ENCODE data around the gene RABGGTA.

RABGGTA gene

GRCh38 chr14:24258548-24259265 lies 12.7 kb downstream of the RABGGTA start:
- 92% methylated on average over 18 of the region's 18 CpGs for WGBS

GRCh38 chr14:24258119-24258518 lies 13.3 kb downstream of the RABGGTA start:
- H3K36me3 ChIP-seq (ENCODE audit: insufficient read depth, low read length), result no peaks in the 10 kb centered on the region
- WGBS, result 95% methylated on average over 9 of the region's 9 CpGs
- no peak overlapping the region for H3K27ac ChIP-seq (ENCODE audit: low read depth, low read length)
- no peak overlapping the region for H3K4me3 ChIP-seq (ENCODE audit: low read length)
- no peaks in the 10 kb centered on the region for H3K4me1 ChIP-seq (ENCODE audit: insufficient read depth, low read length)
- no peaks in the 10 kb centered on the region for H3K27me3 ChIP-seq (ENCODE audit: insufficient read depth, low read length)
- no peak overlapping the region for H3K9ac ChIP-seq (ENCODE audit: low read depth, low read length)
- H3K9me3 ChIP-seq (ENCODE audit: insufficient read depth, low read depth, low read length), result no peaks in the 10 kb centered on the region

More at GRCh38 chr14:24258548-24259265, 12.7 kb downstream of the RABGGTA start:
- Histone ChIP-seq H3K27me3 (ENCODE audit: insufficient read depth, low read length) (no peaks in the 10 kb centered on the region), H3K9ac (ENCODE audit: low read depth, low read length) (no peak overlapping the region), H3K27ac (ENCODE audit: low read depth, low read length) (no peak overlapping the region), H3K4me1 (ENCODE audit: insufficient read depth, low read length) (no peaks in the 10 kb centered on the region), H3K36me3 (ENCODE audit: insufficient read depth, low read length) (no peaks in the 10 kb centered on the region), H3K4me3 (ENCODE audit: low read length) (no peak overlapping the region), H3K9me3 (ENCODE audit: insufficient read depth, low read depth, low read length) (no peaks in the 10 kb centered on the region)

- no peak overlapping the region for H3K4me3 ChIP-seq (ENCODE audit: low read length)
- 89% methylated on average over 4 of the region's 4 CpGs for WGBS
- no peaks in the 10 kb centered on the region for H3K27me3 ChIP-seq (ENCODE audit: insufficient read depth, low read length)
- H3K4me1 ChIP-seq (ENCODE audit: insufficient read depth, low read length), result no peaks in the 10 kb centered on the region
- H3K36me3 ChIP-seq (ENCODE audit: insufficient read depth, low read length), result no peaks in the 10 kb centered on the region
- no peak overlapping the region for H3K27ac ChIP-seq (ENCODE audit: low read depth, low read length)
- no peaks in the 10 kb centered on the region for H3K9me3 ChIP-seq (ENCODE audit: insufficient read depth, low read depth, low read length)
- no peak overlapping the region for H3K9ac ChIP-seq (ENCODE audit: low read depth, low read length)
Measured at GRCh38 chr14:24256960-24257359, 14.4 kb downstream of the RABGGTA start.

- Histone ChIP-seq H3K9ac (ENCODE audit: low read depth, low read length) (no peak overlapping the region), H3K9me3 (ENCODE audit: insufficient read depth, low read depth, low read length) (no peaks in the 10 kb centered on the region), H3K4me1 (ENCODE audit: insufficient read depth, low read length) (no peaks in the 10 kb centered on the region), H3K36me3 (ENCODE audit: insufficient read depth, low read length) (no peaks in the 10 kb centered on the region), H3K4me3 (ENCODE audit: low read length) (no peak overlapping the region), H3K27me3 (ENCODE audit: insufficient read depth, low read length) (no peaks in the 10 kb centered on the region), H3K27ac (ENCODE audit: low read depth, low read length) (no peak overlapping the region)
- 95% methylated on average over 12 of the region's 12 CpGs for WGBS
Measured at GRCh38 chr14:24255931-24256711, 15.3 kb downstream of the RABGGTA start.

- no peak overlapping the region for H3K4me3 ChIP-seq (ENCODE audit: low read length)
- no peaks in the 10 kb centered on the region for H3K4me1 ChIP-seq (ENCODE audit: insufficient read depth, low read length)
- no peaks in the 10 kb centered on the region for H3K9me3 ChIP-seq (ENCODE audit: insufficient read depth, low read depth, low read length)
- no peaks in the 10 kb centered on the region for H3K27me3 ChIP-seq (ENCODE audit: insufficient read depth, low read length)
- no peak overlapping the region for H3K27ac ChIP-seq (ENCODE audit: low read depth, low read length)
- no peaks in the 10 kb centered on the region for H3K36me3 ChIP-seq (ENCODE audit: insufficient read depth, low read length)
- no peak overlapping the region for H3K9ac ChIP-seq (ENCODE audit: low read depth, low read length)
- 92% methylated on average over 6 of the region's 8 CpGs for WGBS
Measured at GRCh38 chr14:24255438-24255837, 16.0 kb downstream of the RABGGTA start.

GRCh38 chr14:24254630-24255392 lies 16.6 kb downstream of the RABGGTA start:
- H3K36me3 ChIP-seq (ENCODE audit: insufficient read depth, low read length), result no peaks in the 10 kb centered on the region
- H3K9ac ChIP-seq (ENCODE audit: low read depth, low read length), result no peak overlapping the region
- no peaks in the 10 kb centered on the region for H3K9me3 ChIP-seq (ENCODE audit: insufficient read depth, low read depth, low read length)
- 94% methylated on average over 19 of the region's 19 CpGs for WGBS
- H3K4me3 ChIP-seq (ENCODE audit: low read length), result no peak overlapping the region
- H3K4me1 ChIP-seq (ENCODE audit: insufficient read depth, low read length), result no peaks in the 10 kb centered on the region
- H3K27ac ChIP-seq (ENCODE audit: low read depth, low read length), result no peak overlapping the region
- no peaks in the 10 kb centered on the region for H3K27me3 ChIP-seq (ENCODE audit: insufficient read depth, low read length)

GRCh38 chr14:24253936-24254335 lies 17.5 kb downstream of the RABGGTA start:
- Histone ChIP-seq H3K36me3 (ENCODE audit: insufficient read depth, low read length) (no peaks in the 10 kb centered on the region), H3K27me3 (ENCODE audit: insufficient read depth, low read length) (no peaks in the 10 kb centered on the region), H3K27ac (ENCODE audit: low read depth, low read length) (no peak overlapping the region), H3K9ac (ENCODE audit: low read depth, low read length) (no peak overlapping the region), H3K4me3 (ENCODE audit: low read length) (no peak overlapping the region), H3K9me3 (ENCODE audit: insufficient read depth, low read depth, low read length) (no peaks in the 10 kb centered on the region), H3K4me1 (ENCODE audit: insufficient read depth, low read length) (no peaks in the 10 kb centered on the region)
- 90% methylated on average over 7 of the region's 7 CpGs for WGBS

- Histone ChIP-seq H3K4me3 (ENCODE audit: low read length) (no peak overlapping the region), H3K4me1 (ENCODE audit: insufficient read depth, low read length) (no peaks in the 10 kb centered on the region), H3K9ac (ENCODE audit: low read depth, low read length) (no peak overlapping the region), H3K27me3 (ENCODE audit: insufficient read depth, low read length) (no peaks in the 10 kb centered on the region), H3K27ac (ENCODE audit: low read depth, low read length) (no peak overlapping the region), H3K9me3 (ENCODE audit: insufficient read depth, low read depth, low read length) (no peaks in the 10 kb centered on the region), H3K36me3 (ENCODE audit: insufficient read depth, low read length) (no peaks in the 10 kb centered on the region)
- WGBS, result 92% methylated on average over 8 of the region's 11 CpGs
Measured at GRCh38 chr14:24252289-24253124, 18.9 kb downstream of the RABGGTA start.

GRCh38 chr14:24251880-24252288 lies 19.5 kb downstream of the RABGGTA start:
- no peak overlapping the region for H3K9ac ChIP-seq (ENCODE audit: low read depth, low read length)
- WGBS, result 93% methylated on average over 1 of the region's 1 CpG
- H3K4me3 ChIP-seq (ENCODE audit: low read length), result no peak overlapping the region
- no peaks in the 10 kb centered on the region for H3K36me3 ChIP-seq (ENCODE audit: insufficient read depth, low read length)
- H3K27ac ChIP-seq (ENCODE audit: low read depth, low read length), result no peak overlapping the region
- no peaks in the 10 kb centered on the region for H3K4me1 ChIP-seq (ENCODE audit: insufficient read depth, low read length)
- no peaks in the 10 kb centered on the region for H3K27me3 ChIP-seq (ENCODE audit: insufficient read depth, low read length)
- no peaks in the 10 kb centered on the region for H3K9me3 ChIP-seq (ENCODE audit: insufficient read depth, low read depth, low read length)

- Histone ChIP-seq H3K27ac (ENCODE audit: low read depth, low read length) (no peak overlapping the region), H3K4me3 (ENCODE audit: low read length) (no peak overlapping the region), H3K36me3 (ENCODE audit: insufficient read depth, low read length) (no peaks in the 10 kb centered on the region), H3K4me1 (ENCODE audit: insufficient read depth, low read length) (no peaks in the 10 kb centered on the region), H3K9me3 (ENCODE audit: insufficient read depth, low read depth, low read length) (no peaks in the 10 kb centered on the region), H3K9ac (ENCODE audit: low read depth, low read length) (no peak overlapping the region), H3K27me3 (ENCODE audit: insufficient read depth, low read length) (no peaks in the 10 kb centered on the region)
- WGBS, result 79% methylated on average over 4 of the region's 4 CpGs
Measured at GRCh38 chr14:24250354-24250753, 21.0 kb downstream of the RABGGTA start.
